SH-SY5Y (cell line): Measurements from ENCODE around the gene FAM240A.

Experiments used
- GATA2 ChIP-seq: IDR thresholded peaks from 2 replicates; pipeline ENCODE4 v1.6.1; 2011; ENCODE audit warnings: mild to moderate bottlenecking, low read depth, low read length
- GATA3 ChIP-seq: IDR thresholded peaks from 2 replicates; pipeline ENCODE4 v1.6.1; 2011; ENCODE audit warnings: low read depth, mild to moderate bottlenecking, low read length, moderate library complexity

- TF ChIP-seq GATA3 (no peak), GATA2 (no peak)
Observed at GRCh38 chr3:46585799-46586693, 26.3 kb upstream of the FAM240A start.
